Ovary (tissue), 3 donors: ENCODE measurements around the gene SEPTIN2.

Source experiments
- CTCF ChIP-seq, 3 donors: fragments of 450-650 bp in 2 of 3; fragments of 200-600 bp in 1 of 3; IDR thresholded peaks; one replicate each; pipeline versions ENCODE4 v1.5.1 to v1.8.0; 2016 to 2022; ENCODE audit warnings: antibody characterized with exemption in 3 of 3, mild to moderate bottlenecking in 1 of 3
- POLR2A ChIP-seq: fragments of 450-650 bp; IDR thresholded peaks from one replicate; pipeline ENCODE4 v1.6.1; 2017; ENCODE audit warnings: antibody characterized with exemption, mild to moderate bottlenecking, moderate library complexity
- donor health status: DM: no; HTN: no; CAD: no.

- no peak for TF ChIP-seq POLR2A
- TF ChIP-seq CTCF (IDR thresholded peaks at IDR 0.05) = no peak
Observed at GRCh38 chr2:241356871-241357260, 41.1 kb downstream of the SEPTIN2 start.
